ENCODE measurements around the gene ROBO3.

- TF ChIP-seq CTCF (conservative IDR thresholded peaks at IDR 0.05) (no peak), EZH2 (IDR thresholded peaks at IDR 0.05; ENCODE audit: low read depth) (no peak)
These were observed 24.0 kb upstream of the ROBO3 start for GRCh38 chr11:124841201-124841600.

All from PC-9 (cell line).